SK-N-SH (cell line): Measurements from ENCODE around the gene MED6. TPM values are rescaled to one million over a fixed set of nuclear protein-coding genes. Genes with fewer than 3 reads are reported as not detected.

Experiments
- CTCF ChIA-PET: fragments of 300-600, 350-600 bp; formaldehyde crosslinking; extraction: SDS; loops from one replicate; lab custom pipeline; 2021; lab: Yijun Ruan, JAX
- POLR2A ChIA-PET: fragments of 350-600 bp; sonication (Branson Sonifier 250); formaldehyde crosslinking; extraction: SDS; loops from one replicate; lab custom pipeline; 2020; ENCODE audit warnings: antibody characterized with exemption, inconsistent platforms; lab: Yijun Ruan, JAX
- DNase-seq: peaks from one replicate; pipeline ENCODE4 v3.0.0; 2012
- H2AFZ ChIP-seq: fragments of 200-600 bp; sonication (generic); 2 replicates; pipeline ENCODE4 v1.8.1; 2016; ENCODE audit warnings: antibody characterized with exemption, mild to moderate bottlenecking, low read depth
- H3F3A ChIP-seq: fragments of 200-600 bp; sonication (generic); replicated peaks from 2 replicates; pipeline ENCODE3; 2016; ENCODE audit warnings: antibody characterized with exemption, mild to moderate bottlenecking; ENCODE audit not compliant: insufficient read depth
- H3K27ac ChIP-seq, 2 experiments: fragments of 200-500 bp in 1 of 2; fragments of 200-600 bp in 1 of 2; sonication (Bioruptor generic) in 1 of 2; sonication (generic), shearing (Covaris generic) in 1 of 2; 2 replicates each; pipeline versions ENCODE4 v1.5.1 to v1.6.1; 2014 to 2016; ENCODE audit warnings: low read depth in 2 of 2, inconsistent platforms in 1 of 2, low read length in 1 of 2, mild to moderate bottlenecking in 1 of 2, mixed read lengths in 1 of 2
- H3K27me3 ChIP-seq: fragments of 200-600 bp; sonication (generic), shearing (Covaris generic); 2 replicates; pipeline ENCODE4 v1.6.1; 2016; ENCODE audit warnings: mixed run types; ENCODE audit not compliant: insufficient read depth
- H3K36me3 ChIP-seq, 2 experiments: fragments of 200-500 bp in 1 of 2; fragments of 200-600 bp in 1 of 2; sonication (Bioruptor generic) in 1 of 2; sonication (generic) in 1 of 2; replicated peaks in 1 of 2; 2 replicates each; pipeline versions ENCODE3 to v1.5.1; 2014 to 2016; ENCODE audit warnings: low read length in 1 of 2, mild to moderate bottlenecking in 1 of 2; ENCODE audit not compliant: insufficient read depth in 2 of 2, control insufficient read depth in 1 of 2
- H3K4me1 ChIP-seq, 2 experiments: fragments of 200-500 bp in 1 of 2; fragments of 200-600 bp in 1 of 2; sonication (Bioruptor generic) in 1 of 2; sonication (generic), shearing (Covaris generic) in 1 of 2; 2 replicates each; pipeline versions ENCODE4 v1.5.1 to v1.6.1; 2014 to 2016; ENCODE audit warnings: low read depth in 1 of 2, low read length in 1 of 2, mixed run types in 1 of 2; ENCODE audit not compliant: insufficient read depth in 2 of 2, control insufficient read depth in 1 of 2
- H3K4me2 ChIP-seq: fragments of 200-600 bp; sonication (generic), shearing (Covaris generic); 2 replicates; pipeline ENCODE4 v1.6.1; 2017; ENCODE audit warnings: mixed run types
- H3K4me3 ChIP-seq, 2 experiments: fragments of 200-500 bp in 1 of 2; fragments of 200-600 bp in 1 of 2; sonication (Bioruptor generic) in 1 of 2; sonication (generic), shearing (Covaris generic) in 1 of 2; 2 replicates each; pipeline versions ENCODE4 v1.5.1 to v1.8.1; 2014 to 2016; ENCODE audit warnings: low read depth in 2 of 2, inconsistent platforms in 1 of 2, low read length in 1 of 2, mild to moderate bottlenecking in 1 of 2, mixed read lengths in 1 of 2, moderate library complexity in 1 of 2
- H3K79me2 ChIP-seq: fragments of 200-600 bp; sonication (generic); 2 replicates; pipeline ENCODE4 v1.8.1; 2017; ENCODE audit warnings: mild to moderate bottlenecking; ENCODE audit not compliant: insufficient read depth
- H3K9ac ChIP-seq: fragments of 200-600 bp; sonication (generic); 2 replicates; pipeline ENCODE4 v1.6.1; 2017; ENCODE audit warnings: mixed run types
- H3K9me2 ChIP-seq: fragments of 200-600 bp; sonication (generic); 2 replicates; pipeline ENCODE4 v1.6.1; 2017; ENCODE audit warnings: mixed run types
- H3K9me3 ChIP-seq: fragments of 200-600 bp; sonication (generic); 2 replicates; pipeline ENCODE4 v1.6.1; 2017; ENCODE audit warnings: mixed run types, mild to moderate bottlenecking, moderate library complexity
- H4K20me1 ChIP-seq: fragments of 200-600 bp; sonication (generic); 2 replicates; pipeline ENCODE4 v1.6.1; 2017; ENCODE audit warnings: mild to moderate bottlenecking, mixed run types; ENCODE audit not compliant: insufficient read depth
- CTCF ChIP-seq: fragments of 200-600 bp; sonication (generic); IDR thresholded peaks from 2 replicates; pipeline ENCODE4 v1.6.1; 2017; ENCODE audit warnings: antibody characterized with exemption, mild to moderate bottlenecking, moderate library complexity
- ELF1 ChIP-seq: IDR thresholded peaks from 2 replicates; pipeline ENCODE4 v1.4.0; 2012
- FOSL2 ChIP-seq: IDR thresholded peaks from 2 replicates; pipeline ENCODE4 v1.4.0; 2012; ENCODE audit warnings: low read depth, mild to moderate bottlenecking, moderate library complexity, borderline replicate concordance
- FOXJ3 ChIP-seq: sonication (generic); formaldehyde crosslinking; IDR thresholded peaks from 2 replicates; pipeline ENCODE4 v1.5.1; 2020; ENCODE audit warnings: mild to moderate bottlenecking, missing genetic modification reagents
- GATA2 ChIP-seq: sonication (generic); formaldehyde crosslinking; IDR thresholded peaks from 2 replicates; pipeline ENCODE4 v1.5.0; 2020; ENCODE audit warnings: mild to moderate bottlenecking, missing genetic modification reagents
- MAX ChIP-seq: IDR thresholded peaks from 2 replicates; pipeline ENCODE4 v1.4.0; 2012; ENCODE audit warnings: low read depth
- NFIC ChIP-seq: IDR thresholded peaks from 2 replicates; pipeline ENCODE4 v1.4.0; 2012; ENCODE audit warnings: borderline replicate concordance
- NRF1 ChIP-seq: IDR thresholded peaks from 2 replicates; pipeline ENCODE4 v1.6.1; 2012; ENCODE audit warnings: low read depth, mild to moderate bottlenecking, low read length
- PBX3 ChIP-seq: IDR thresholded peaks from 2 replicates; pipeline ENCODE4; 2012
- POLR2AphosphoS5 ChIP-seq: IDR thresholded peaks from 2 replicates; pipeline ENCODE4 v1.6.1; 2012; ENCODE audit warnings: low read depth, low read length
- RAD21 ChIP-seq: IDR thresholded peaks from 2 replicates; pipeline ENCODE4 v1.6.1; 2012; ENCODE audit warnings: mild to moderate bottlenecking, low read length
- RCOR1 ChIP-seq: fragments of 150-350 bp; IDR thresholded peaks from 2 replicates; pipeline ENCODE4 v1.6.1; 2017; ENCODE audit warnings: antibody characterized with exemption, low read length
- RXRA ChIP-seq: IDR thresholded peaks from 2 replicates; pipeline ENCODE4 v1.4.0; 2012; ENCODE audit warnings: low read depth, mild to moderate bottlenecking, borderline replicate concordance
- SMC3 ChIP-seq: IDR thresholded peaks from 2 replicates; pipeline ENCODE4 v1.6.1; 2012; ENCODE audit warnings: low read depth, low read length, improper control_type of control experiment
- USF1 ChIP-seq: IDR thresholded peaks from 2 replicates; pipeline ENCODE4 v1.4.0; 2012; ENCODE audit warnings: low read depth, borderline replicate concordance
- YY1 ChIP-seq: IDR thresholded peaks from 2 replicates; pipeline ENCODE4 v1.4.0; 2012; ENCODE audit warnings: low read depth, mild to moderate bottlenecking
- WGBS: methylation state at CpG from one replicate; pipeline ENCODE4 v1.1.6; 2017; ENCODE audit warnings: low lambda C conversion rate; 5-methylcytosine and 5-hydroxymethylcytosine counted together
- polyA plus RNA-seq, 3 experiments: library from polyadenylated mRNA; depleted of rRNA; stranded (reverse); fragments of >200 nt; gene quantifications; 2 replicates each; pipeline ENCODE4 v1.2.3, GENCODE V29; 2012

The MED6 gene
- polyA plus RNA-seq, 1 of the 3 experiments (the other 2 are of a cell fraction), result 24.2 TPM

GRCh38 chr14:70649803-70650202, 49.3 kb upstream of the MED6 start:
- CTCF ChIA-PET, result no interaction called here
- H3K4me1 ChIP-seq, result no peaks in the 10 kb centered on the region; a peak in 1 of 4 replicates
- no peaks in the 10 kb centered on the region for H4K20me1 ChIP-seq
- H3K4me3 ChIP-seq, result no peak overlapping the region
- no peaks in the 10 kb centered on the region for H3K9me3 ChIP-seq
- H3K27ac ChIP-seq, result no peak overlapping the region
- no peaks in the 10 kb centered on the region for H3K79me2 ChIP-seq
- H3F3A ChIP-seq, result no peaks in the 10 kb centered on the region
- no peak for TF ChIP-seq YY1
- TF ChIP-seq USF1, result no peak
- TF ChIP-seq ELF1, result no peak
- no peak for TF ChIP-seq MAX
- TF ChIP-seq NFIC, result no peak
- no peak for TF ChIP-seq POLR2AphosphoS5
- TF ChIP-seq RAD21, result no peak
- no peak for TF ChIP-seq SMC3
- TF ChIP-seq PBX3, result no peak
- no peaks in the 10 kb centered on the region for H3K9me2 ChIP-seq
- H2AFZ ChIP-seq, result no peak overlapping the region
- no peaks in the 10 kb centered on the region for H3K36me3 ChIP-seq
- no peak overlapping the region for H3K4me2 ChIP-seq
- DNase-seq, result no peak
- POLR2A ChIA-PET, result no interaction called here
- no peaks in the 10 kb centered on the region for H3K27me3 ChIP-seq
- no peak overlapping the region for H3K9ac ChIP-seq
- WGBS, result 48% methylated on average over 4 of the region's 4 CpGs

GRCh38 chr14:70648346-70648745, 47.9 kb upstream of the MED6 start:
- H3K36me3 ChIP-seq, result no peaks in the 10 kb centered on the region
- POLR2A ChIA-PET, result no interaction called here
- no peaks in the 10 kb centered on the region for H4K20me1 ChIP-seq
- H3K4me1 ChIP-seq, result peaks cover 0 to 2% of the 10 kb centered on the region in 2 experiments; a peak in 2 of 4 replicates
- no peaks in the 10 kb centered on the region for H3K9me3 ChIP-seq
- no peak overlapping the region for H3K4me3 ChIP-seq
- CTCF ChIA-PET, result interaction anchor here (0.7 to 1.2 kb wide), 2 partner anchors 8 to 66 kb away, joined by 3 to 4 read pairs; no protein-coding TSS in a partner anchor
- H3K27ac ChIP-seq, result no peak overlapping the region
- H3K27me3 ChIP-seq, result peaks cover under 1% of the 10 kb centered on the region; the same call in 1 of the 2 replicates
- H3K9ac ChIP-seq, result no peak overlapping the region
- no peaks in the 10 kb centered on the region for H3K9me2 ChIP-seq
- H3K79me2 ChIP-seq, result no peaks in the 10 kb centered on the region
- no peak overlapping the region for H2AFZ ChIP-seq
- TF ChIP-seq NRF1 (no peak), RCOR1 (no peak), FOXJ3 (no peak), RXRA (no peak), GATA2 (CRISPR knock-in tag) (no peak), CTCF (no peak), MAX (no peak), FOSL2 (no peak)
- H3K4me2 ChIP-seq, result no peak overlapping the region
- no peaks in the 10 kb centered on the region for H3F3A ChIP-seq
- DNase-seq, result no peak
